HG03442 (cell line): ENCODE results near the gene POLR1D.

Source experiments
- ATAC-seq: cut with Tn5 transposase; IDR thresholded peaks from one replicate; pipeline ENCODE4 v1.9.1; 2021; ENCODE audit warnings: mild to moderate bottlenecking, moderate library complexity; ENCODE audit not compliant: unreplicated experiment

The POLR1D gene

DNA sequence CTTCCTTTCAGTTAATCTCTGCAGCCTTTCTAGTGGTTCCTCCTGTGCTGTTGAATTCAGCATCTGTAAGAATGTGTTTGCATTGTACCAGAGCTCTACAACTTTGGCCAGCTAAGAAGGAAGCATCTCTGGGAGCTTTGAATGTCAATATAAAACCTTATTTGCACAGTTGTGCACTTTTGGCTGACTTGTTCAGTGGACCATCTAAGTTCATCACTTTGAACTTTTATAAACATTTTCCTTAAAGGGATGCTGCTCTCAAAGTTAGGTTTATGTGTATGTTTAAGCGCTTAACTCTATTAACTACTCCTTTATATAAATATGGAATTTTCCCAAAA lies 15.6 kb downstream of the POLR1D start:
- no peak for ATAC-seq

DNA sequence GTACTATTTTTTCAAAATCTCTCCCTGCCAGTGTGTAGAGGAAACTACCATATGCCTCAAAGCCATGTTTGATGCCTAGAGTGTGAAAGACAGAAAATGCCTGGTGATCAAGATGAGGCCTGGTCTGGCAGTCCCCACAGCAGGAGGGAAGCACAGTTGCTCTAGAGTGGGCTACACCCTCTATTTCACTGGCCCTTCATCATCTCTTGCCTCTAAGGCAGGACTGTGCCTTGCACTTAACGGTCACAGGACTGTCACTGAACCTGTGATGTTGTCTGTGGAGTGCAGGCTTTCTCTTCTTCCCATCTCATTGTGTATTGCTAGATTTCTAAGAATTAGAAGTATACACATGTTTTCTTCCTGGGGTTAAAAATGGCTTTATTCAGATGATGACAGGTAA lies 16.3 kb downstream of the POLR1D start:
- ATAC-seq = no peak

DNA sequence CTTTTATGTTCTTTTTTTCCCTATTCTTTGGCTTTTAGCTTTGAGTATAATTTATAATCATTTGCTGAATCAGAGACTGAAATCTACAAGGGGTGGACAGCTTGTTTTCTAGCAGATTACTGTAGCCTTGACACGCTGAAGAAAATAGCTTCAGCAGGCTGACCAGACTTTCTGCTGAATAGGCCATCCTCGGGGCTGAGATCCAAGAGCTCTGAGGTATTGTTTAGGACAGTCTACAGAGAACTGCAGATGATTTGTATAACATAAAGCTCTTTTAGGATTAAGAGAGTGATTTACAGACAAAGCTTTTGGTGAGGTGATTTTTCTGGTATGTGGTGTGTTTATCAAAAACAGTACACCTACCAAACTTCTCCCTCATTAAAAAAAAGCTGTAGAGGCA lies 16.8 kb downstream of the POLR1D start:
- ATAC-seq = no peak

DNA sequence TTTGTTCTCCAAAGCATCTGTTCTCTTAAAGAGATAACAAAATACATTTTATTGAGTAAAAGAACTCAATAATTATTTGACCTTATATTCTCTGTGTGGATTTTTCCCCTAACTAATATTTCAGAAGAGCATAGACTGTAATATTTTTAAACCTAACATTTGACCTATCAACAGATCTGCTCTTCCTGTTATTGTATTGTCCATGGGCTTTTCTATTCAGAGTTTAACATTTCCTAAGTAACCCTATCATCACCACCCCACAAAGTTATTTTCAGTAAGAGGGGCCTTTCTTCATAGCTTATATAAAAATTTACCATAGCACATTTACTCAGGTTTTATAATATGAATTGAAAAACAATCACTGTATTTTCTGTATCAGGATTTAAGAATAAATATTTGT lies 17.5 kb downstream of the POLR1D start:
- no peak for ATAC-seq

DNA sequence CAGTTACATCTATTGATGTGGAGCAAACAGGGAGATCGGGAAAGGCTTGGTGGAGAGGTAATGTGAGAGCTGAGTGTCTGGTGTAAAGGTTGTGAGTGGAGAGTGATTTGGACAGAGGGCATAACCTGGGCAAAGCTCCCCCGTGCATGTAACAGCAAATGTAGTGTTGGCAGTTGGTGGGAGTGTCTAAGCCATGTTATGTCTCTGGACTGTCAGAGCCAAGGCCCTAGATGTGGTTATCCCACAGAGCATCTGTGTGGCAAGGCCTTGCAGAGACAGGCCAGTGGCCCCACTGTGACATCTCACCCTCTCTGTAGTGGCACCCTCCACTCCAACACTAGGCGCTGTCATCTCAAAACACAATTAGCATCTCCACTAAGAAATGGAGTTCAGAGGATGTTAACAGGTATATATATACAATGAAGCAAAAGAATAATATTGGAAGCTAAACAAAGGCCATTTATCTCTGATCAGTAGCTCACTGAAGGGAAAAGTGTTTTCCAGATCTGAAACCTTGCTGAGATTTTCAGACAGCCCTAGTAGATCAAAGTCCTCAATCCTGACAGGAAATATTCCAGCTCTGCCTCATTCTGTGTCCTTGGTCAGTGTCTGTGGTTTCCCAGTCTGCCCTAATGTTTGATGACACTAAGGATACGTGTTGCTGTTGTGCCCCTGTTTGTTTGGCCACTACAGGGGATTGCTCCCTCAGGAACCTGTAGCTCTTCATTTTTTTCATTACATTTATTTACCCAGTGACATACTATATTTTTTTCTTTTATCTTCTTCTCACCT lies 20.2 kb downstream of the POLR1D start:
- ATAC-seq = no peak

DNA sequence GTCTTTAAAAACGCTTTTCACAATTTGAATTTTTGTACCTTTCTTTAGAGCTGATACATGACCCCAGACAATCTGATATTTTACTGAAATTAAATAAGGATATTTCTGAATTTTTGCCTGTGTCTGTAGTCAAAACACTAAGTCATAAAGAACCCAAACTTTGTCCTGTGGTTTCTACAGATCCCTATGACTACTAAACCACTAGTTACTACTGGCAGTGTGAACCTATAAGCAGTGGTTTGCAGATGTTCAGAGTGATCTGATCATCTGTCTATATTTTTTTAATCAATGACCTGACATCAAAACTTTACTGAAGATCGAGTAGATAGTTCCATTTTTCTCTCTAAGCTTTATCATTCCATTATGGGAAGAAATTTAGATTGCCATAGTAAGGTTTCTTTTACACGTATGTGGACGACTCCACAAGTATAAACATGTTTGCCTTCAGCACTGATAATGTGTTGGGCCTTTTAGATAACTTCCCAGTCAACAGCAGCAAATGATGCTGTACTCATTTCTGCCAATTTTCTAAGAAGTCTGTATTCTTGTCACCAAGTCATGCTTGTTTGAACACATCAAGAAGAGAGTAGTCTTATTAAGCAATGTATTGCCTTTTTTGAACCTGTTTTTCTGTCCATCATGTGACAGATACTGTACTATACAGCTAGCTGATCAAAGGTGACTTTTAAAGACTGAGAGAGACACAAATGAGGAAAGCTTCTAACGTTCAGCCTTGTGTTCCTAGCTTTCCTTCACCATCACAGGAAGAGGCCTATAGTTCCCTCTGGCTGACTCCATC lies 21.8 kb downstream of the POLR1D start:
- no peak for ATAC-seq

DNA sequence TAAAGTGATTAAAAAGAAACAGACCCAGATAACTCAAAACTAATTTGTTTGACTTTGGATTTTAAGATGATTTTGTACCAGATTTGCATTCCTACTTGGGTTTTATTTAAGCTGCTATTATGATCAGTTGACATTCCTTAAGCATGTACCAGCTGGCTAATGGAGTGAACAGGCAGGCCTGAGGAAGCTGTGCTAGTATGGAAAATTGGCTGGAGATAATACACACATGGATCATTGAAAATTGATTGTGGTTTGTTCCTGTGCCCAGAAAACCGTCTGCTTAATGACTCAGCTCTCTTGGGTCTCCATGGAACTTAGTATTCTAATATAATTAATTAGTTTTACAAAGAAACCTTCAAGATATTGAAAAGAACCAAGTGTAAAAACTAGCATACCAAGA lies 22.6 kb downstream of the POLR1D start:
- ATAC-seq = no peak

DNA sequence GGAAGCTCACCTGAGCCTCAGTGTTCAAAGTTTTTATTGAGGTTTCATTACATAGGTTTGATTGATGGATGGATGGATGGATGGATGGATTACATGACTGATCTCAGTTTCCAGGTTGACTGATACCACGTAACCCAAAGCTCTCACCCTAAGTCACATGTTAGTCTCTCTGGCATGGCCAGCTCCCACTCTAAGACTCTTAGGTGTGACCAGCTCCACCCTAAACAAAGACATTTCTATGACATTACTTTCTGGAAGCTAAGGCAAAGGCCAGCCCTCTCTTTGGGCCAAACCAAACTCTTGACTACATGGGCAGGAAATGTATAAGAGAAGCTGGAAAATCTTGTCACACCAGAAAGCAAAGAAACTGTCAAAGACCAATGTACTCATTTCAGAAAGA lies 28.6 kb downstream of the POLR1D start:
- no peak for ATAC-seq

DNA sequence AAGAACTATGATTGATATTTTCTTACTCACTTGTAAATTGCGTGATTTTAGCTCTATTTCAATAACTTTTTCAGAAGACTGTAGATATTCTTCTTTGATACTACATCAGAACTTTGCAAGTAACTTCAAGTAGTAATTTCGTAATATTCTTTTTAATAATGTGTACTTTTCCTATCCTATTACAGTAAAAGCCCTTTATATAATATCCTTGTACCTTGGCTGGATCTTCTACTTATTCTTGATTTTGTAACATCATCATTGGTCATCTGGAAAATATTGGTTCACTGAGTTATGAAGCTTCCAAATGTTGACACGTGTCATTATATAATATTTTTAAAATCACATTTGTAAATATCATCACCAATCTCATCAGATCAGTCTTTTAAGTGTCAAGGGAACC lies 32.4 kb downstream of the POLR1D start:
- ATAC-seq = no peak

DNA sequence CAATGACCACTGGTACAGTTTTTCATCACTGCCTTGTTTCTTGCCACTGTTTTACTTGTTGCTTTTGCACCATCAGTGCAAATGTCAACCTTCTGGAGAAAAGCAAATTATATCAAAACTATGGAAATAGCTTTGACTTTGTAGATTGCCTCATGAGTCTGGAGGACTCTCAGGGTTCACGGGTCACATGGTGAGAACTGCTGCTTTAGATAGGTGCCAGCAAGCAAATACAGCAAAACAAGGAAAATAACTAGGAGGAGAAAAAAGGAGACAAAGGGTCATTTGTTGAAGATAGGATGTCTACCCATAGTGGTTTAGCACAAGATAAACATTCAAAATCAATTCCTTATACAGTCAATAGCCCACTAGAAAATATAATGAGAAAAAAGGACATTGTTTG lies 33.1 kb downstream of the POLR1D start:
- ATAC-seq = no peak

DNA sequence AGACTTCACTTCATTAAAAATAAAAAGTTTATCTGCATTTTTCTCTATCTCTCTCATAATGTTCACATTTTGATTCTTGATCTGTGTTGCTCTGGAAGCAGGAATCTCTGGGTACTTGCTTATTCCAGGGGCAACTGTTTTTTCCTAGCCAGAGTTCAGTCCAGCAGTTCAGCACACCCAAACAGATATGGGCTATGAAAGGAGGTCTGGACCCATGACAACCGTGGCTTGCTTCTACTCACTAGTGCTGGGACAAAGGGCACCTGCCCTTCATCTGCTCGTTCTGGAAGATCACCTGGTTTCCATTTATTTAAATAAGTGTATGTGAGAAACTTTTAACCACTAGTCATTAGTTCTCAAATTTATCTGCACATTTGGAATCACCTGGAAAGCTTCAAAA lies 36.0 kb downstream of the POLR1D start:
- ATAC-seq = no peak

DNA sequence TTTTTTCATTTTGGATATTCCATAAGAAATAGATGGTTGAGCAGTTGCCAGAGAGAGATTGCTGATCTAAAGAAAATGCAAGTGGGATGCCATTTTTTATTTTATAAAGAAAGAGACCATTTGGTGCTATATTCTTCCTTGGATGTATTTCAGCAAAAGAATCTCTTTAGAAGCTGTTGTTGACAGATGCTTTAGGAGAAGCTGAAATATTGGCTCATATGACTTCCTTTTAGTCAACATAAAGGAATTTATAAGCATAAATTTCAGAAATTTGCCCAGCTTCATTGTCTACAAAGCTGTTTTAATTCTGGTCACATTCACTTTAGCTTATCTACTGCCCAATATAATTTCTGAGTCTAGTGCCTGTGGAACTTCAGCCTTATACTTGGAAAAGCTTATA lies 36.9 kb downstream of the POLR1D start:
- ATAC-seq = no peak

DNA sequence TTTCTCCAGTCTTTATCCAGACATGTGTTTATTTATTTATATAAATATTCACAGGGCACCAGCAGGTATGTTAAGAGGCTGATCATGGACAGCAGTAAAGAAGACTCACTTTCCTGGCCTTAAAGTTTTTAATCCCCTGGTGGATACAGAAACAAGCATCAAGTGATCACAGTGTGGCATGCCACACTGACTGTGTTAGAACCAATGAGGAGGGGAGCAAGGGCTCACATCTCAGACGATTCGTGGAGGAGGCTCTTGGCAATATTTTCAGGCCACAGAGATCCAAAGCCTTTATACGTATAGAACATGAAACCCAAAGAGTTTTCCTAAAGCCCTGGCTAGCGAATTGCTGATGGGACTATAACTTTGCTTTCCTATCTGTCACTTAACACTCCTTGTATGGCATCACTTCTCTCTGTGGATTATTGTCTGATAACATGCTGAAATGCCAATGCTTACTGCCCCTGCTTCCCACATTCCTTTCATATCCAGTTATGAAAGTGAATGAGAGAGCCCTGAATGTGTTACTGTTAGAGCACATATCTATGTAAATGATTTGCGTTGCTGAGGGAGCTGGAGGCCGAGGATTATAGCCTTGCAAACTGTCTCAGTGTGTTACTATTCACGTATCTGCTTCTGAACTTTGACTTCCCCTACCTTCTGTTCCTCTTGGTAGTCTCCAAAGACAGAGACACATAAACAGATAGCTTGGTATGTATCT lies 37.6 kb downstream of the POLR1D start:
- no peak for ATAC-seq

DNA sequence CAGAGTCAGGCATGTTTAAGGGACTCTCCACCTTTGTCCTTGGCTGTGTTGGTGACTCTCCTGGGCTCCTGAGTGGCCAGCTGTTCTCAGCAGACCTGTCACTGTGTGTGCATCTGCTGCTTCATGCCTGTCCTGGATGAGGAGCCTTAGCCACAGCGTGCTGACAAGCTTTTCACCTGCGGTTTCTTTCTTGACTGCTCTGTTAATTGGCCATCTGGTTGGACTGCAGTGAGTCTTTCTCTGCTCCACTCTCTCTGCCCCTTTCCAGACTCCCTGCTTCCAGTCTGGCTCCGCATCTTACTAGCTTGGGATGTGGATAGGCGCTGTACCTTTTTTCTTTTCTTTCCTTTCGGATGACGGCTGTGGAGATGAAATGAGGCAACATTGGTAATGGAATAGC lies 38.8 kb downstream of the POLR1D start:
- no peak for ATAC-seq

DNA sequence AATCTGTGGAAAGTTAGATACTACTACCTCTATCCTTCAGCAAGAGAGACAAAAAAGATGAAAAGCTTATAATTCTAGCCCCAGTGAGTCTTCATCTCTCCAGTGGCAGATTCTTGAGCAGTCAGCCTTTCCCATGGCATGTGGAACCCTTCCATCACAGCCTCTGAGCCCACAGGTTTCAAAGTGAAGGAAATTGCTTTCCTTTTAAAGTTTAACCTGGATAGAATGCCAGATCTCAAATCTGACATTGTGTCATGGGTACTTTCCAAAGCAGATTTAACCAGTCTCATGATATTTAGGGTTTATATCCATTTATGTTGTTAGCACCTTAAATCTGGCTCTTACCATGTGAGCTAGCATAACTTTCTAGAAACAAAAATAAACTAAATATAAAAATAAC lies 39.3 kb downstream of the POLR1D start:
- ATAC-seq = no peak

DNA sequence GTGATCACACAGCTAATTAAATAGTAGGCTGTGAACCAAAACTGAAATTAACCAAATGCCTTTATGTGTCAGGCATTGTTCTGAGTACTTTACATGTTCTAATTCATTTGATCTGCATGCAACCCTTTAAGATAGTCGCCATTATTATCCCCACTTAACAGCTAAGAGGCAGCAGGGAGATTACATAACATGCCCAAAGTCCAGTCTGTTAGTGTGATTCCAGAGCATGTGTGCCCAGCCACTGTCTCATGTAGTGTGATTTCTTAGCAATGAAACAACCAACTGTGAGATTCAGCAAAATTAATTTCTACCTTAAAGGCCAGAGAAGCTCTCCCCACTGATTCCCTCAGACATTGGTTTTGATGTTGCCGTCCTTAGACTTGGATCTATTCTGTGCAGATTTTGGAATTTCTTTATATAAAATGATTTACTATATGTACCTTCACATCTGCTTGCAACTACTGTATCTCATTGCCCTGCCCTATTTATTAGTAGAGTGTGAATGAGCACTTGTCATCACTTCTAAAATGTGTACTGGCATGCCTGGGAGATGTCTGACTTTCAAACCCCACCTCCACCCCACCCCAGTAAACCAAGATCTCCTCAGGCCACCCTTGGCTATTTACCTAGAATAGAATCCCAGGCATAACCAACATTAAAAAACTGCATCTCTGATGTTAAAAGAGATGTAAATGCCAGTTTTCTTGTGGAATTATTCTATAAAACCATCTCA lies 41.2 kb downstream of the POLR1D start:
- no peak for ATAC-seq

DNA sequence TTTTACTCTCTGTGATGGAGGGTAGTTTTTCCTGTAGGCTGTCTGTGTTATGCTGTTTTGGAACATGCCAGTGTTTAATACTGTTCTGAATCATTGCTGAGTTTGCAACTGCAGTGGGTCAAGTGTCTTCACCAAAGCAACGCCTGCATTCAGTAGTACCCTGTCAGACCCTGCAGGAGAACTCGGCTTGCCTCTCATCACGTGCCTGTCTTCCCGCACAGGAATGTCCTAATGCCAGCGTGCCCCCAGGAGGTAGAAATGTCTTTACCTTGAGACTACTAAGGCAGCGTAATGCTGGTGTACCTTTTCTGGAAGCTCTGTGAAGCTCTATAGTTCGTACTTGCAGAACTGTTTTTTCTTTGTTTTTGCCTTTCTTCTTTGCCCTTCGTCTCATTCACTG lies 42.3 kb downstream of the POLR1D start:
- no peak for ATAC-seq

DNA sequence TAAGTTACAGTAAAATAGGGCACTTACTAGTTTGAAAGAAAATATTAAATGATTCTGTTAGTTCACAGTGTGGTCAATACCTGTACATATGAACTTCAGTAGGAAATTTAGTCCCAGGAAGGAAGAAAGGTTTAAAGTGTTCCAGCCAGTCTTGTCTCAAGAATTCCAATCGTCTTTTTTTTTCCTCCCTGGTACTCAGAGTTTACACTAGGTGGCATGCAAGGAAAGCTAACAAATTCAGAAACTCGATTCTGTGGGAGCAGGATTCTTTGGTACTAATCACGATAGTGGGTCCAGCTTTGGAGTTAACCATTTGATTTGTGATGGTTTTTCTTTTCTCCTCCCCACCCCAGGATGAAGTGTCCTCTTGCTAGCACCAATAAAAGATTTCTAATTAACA lies 43.6 kb downstream of the POLR1D start:
- no peak for ATAC-seq

DNA sequence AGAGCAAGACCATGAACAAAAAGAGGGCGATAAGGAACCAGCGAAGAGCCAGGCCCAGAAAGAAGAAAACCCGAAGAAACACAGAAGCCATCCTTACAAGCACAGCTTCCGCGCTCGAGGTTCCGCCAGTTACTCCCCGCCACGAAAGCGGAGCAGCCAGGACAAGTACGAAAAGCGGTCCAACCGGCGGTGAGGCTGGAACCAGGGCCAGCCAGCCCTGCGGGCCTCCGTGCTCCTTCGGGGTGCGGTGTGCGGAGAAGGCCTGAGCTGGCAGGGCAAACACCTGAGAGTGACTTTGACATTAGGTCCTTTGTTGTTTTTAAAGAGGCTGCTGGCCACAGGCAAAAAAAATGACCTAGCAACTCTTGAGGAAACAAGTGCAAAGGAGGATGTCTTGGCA lies 44.1 kb downstream of the POLR1D start:
- ATAC-seq = no peak

DNA sequence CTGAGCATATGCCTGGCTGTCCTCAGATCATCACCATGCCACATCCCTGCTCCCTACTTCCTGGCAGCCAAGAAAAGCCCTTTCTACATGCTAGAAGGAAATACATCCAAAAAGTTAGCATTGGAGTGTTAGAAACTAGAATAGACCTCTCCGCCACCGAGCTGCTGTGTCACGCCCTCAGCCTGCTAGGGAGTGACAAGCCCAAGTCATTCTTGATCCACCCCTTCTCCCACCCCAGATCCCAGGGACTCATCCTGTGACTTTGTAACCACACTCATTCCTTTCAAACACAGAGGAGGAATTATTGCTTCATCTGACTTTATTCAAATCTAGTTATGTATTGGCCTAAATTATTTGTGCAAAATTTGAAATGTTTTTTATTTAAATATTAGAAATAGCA lies 45.3 kb downstream of the POLR1D start:
- ATAC-seq = no peak

DNA sequence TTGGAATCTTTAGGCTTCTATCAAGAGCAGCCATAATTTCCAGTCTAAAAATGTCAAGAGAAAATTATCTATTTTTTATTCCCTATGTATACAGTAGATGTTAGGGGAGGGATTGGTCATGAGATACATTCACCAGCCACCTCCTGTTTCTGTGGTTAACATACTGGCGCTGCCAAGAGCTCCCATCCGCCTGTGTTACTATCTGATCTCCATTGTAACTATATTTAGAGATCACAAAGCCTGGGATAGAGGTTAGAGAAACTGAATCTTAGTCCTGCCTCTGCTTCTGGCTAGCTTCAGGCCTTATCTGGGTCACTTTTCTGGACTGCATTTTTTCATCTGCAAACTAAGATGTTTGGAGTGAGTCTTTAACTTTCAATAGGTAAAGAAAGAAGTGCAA lies 46.3 kb downstream of the POLR1D start:
- ATAC-seq = no peak
